Measurements from ENCODE around the gene SAMD3. TPM values are rescaled to one million over a fixed set of nuclear protein-coding genes. Genes with fewer than 3 reads are reported as not detected.

SAMD3 gene
- polyA plus RNA-seq, 1 of the 3 experiments (the other 2 are of a cell fraction): 16.0 TPM

- H3K4me3 ChIP-seq (ENCODE audit: low read depth in 2 of 2, low read length in 1 of 2): no peak overlapping the region
- TF ChIP-seq RAD21 (IDR thresholded peaks at IDR 0.05; ENCODE audit: low read length) (no peak), JUND (IDR thresholded peaks at IDR 0.05) (no peak), RFX5 (IDR thresholded peaks at IDR 0.05; ENCODE audit: low read length) (no peak), POLR2AphosphoS5 (IDR thresholded peaks at IDR 0.05; ENCODE audit: low read depth, low read length) (no peak), SIN3A (IDR thresholded peaks at IDR 0.05; ENCODE audit: borderline replicate concordance, low read depth, low read length) (no peak), MAX (IDR thresholded peaks at IDR 0.05; ENCODE audit: low read depth) (no peak), PBX3 (IDR thresholded peaks at IDR 0.05) (no peak)
- no peak for DNase-seq
- no peak overlapping the region for H3K9ac ChIP-seq
- no peaks in the 10 kb centered on the region for H4K20me1 ChIP-seq (ENCODE audit: insufficient read depth)
- no peaks in the 10 kb centered on the region for H3K9me2 ChIP-seq
- ChIA-PET POLR2A (no interaction called here), CTCF (interaction anchor here (0.8 kb wide), 1 partner anchor 14 kb away, joined by 5 read pairs; no protein-coding TSS in a partner anchor)
- no peaks in the 10 kb centered on the region for H3K9me3 ChIP-seq
- H3K36me3 ChIP-seq (replicated peaks in 1 of 2; ENCODE audit: control insufficient read depth in 1 of 2, insufficient read depth in 2 of 2, low read length in 1 of 2): peaks cover 3 to 12% of the 10 kb centered on the region in 2 experiments
- H3F3A ChIP-seq (replicated peaks; ENCODE audit: insufficient read depth): no peaks in the 10 kb centered on the region
- H3K4me1 ChIP-seq (ENCODE audit: control insufficient read depth in 1 of 2, insufficient read depth in 2 of 2, low read depth in 1 of 2, low read length in 1 of 2): peaks cover 0 to 1% of the 10 kb centered on the region in 2 experiments; a peak in 1 of 4 replicates
- H3K79me2 ChIP-seq (ENCODE audit: insufficient read depth): no peaks in the 10 kb centered on the region
- H3K27ac ChIP-seq (ENCODE audit: low read depth in 2 of 2, low read length in 1 of 2): no peak overlapping the region
- H3K27me3 ChIP-seq (ENCODE audit: insufficient read depth): no peaks in the 10 kb centered on the region
- H3K4me2 ChIP-seq: no peak overlapping the region
- no peak overlapping the region for H2AFZ ChIP-seq (ENCODE audit: low read depth)
Measured at GRCh38 chr6:130120731-130121130, 102.0 kb downstream of the SAMD3 start.

- no peak overlapping the region for H3K9ac ChIP-seq
- POLR2A ChIA-PET: no interaction called here
Measured at GRCh38 chr6:130119211-130119610, 103.5 kb downstream of the SAMD3 start.

More at GRCh38 chr6:130119211-130119610, 103.5 kb downstream of the SAMD3 start:
- CTCF ChIA-PET: interaction anchor here (0.7 kb wide), 1 partner anchor 68 kb away, joined by 3 read pairs; no protein-coding TSS in a partner anchor
- Histone ChIP-seq H3K79me2 (ENCODE audit: insufficient read depth) (no peaks in the 10 kb centered on the region), H2AFZ (ENCODE audit: low read depth) (no peak overlapping the region), H3K9me3 (no peaks in the 10 kb centered on the region), H3K4me1 (ENCODE audit: control insufficient read depth in 1 of 2, insufficient read depth in 2 of 2, low read depth in 1 of 2, low read length in 1 of 2) (peaks cover 0 to 8% of the 10 kb centered on the region in 2 experiments; a peak in 2 of 4 replicates), H3K4me3 (ENCODE audit: low read depth in 2 of 2, low read length in 1 of 2) (no peak overlapping the region), H3F3A (replicated peaks; ENCODE audit: insufficient read depth) (no peaks in the 10 kb centered on the region), H3K27me3 (ENCODE audit: insufficient read depth) (no peaks in the 10 kb centered on the region), H4K20me1 (ENCODE audit: insufficient read depth) (no peaks in the 10 kb centered on the region), H3K9me2 (no peaks in the 10 kb centered on the region), H3K36me3 (replicated peaks in 1 of 2; ENCODE audit: control insufficient read depth in 1 of 2, insufficient read depth in 2 of 2, low read length in 1 of 2) (peaks cover 3 to 22% of the 10 kb centered on the region in 2 experiments), H3K4me2 (no peak overlapping the region), H3K27ac (ENCODE audit: low read depth in 2 of 2, low read length in 1 of 2) (no peak overlapping the region)
- DNase-seq: no peak
- TF ChIP-seq RAD21 (IDR thresholded peaks at IDR 0.05; ENCODE audit: low read length) (no peak), FOXJ3 (CRISPR knock-in tag; IDR thresholded peaks at IDR 0.05) (no peak), ZBTB33 (IDR thresholded peaks at IDR 0.05; ENCODE audit: borderline replicate concordance, low read depth) (no peak), FOSL2 (IDR thresholded peaks at IDR 0.05; ENCODE audit: borderline replicate concordance, low read depth) (no peak), PBX3 (IDR thresholded peaks at IDR 0.05) (no peak), MAX (IDR thresholded peaks at IDR 0.05; ENCODE audit: low read depth) (no peak), NRF1 (IDR thresholded peaks at IDR 0.05; ENCODE audit: low read depth, low read length) (no peak), RFX5 (IDR thresholded peaks at IDR 0.05; ENCODE audit: low read length) (no peak), EP300 (IDR thresholded peaks at IDR 0.05; ENCODE audit: borderline replicate concordance in 1 of 2, low read depth in 1 of 2, low read length in 1 of 2) (no peak)
- 90% methylated on average over 1 of the region's 1 CpG for WGBS (ENCODE audit: low lambda C conversion rate)
